GM18499 (cell line): ENCODE data around the gene TBC1D22A.

Experiments used
- ATAC-seq: cut with Tn5 transposase; IDR thresholded peaks from one replicate; pipeline ENCODE4 v1.9.1; 2021; ENCODE audit warnings: moderate number of reproducible peaks; ENCODE audit not compliant: insufficient read depth, unreplicated experiment

Gene TBC1D22A

GRCh38 chr22:46829117-46829891 is 66.9 kb downstream of the TBC1D22A start:
- no peak for ATAC-seq

GRCh38 chr22:46829941-46830715 is 67.7 kb downstream of the TBC1D22A start:
- no peak for ATAC-seq

GRCh38 chr22:46830841-46831240 is 68.4 kb downstream of the TBC1D22A start:
- ATAC-seq, result no peak

GRCh38 chr22:46833228-46833627 is 70.8 kb downstream of the TBC1D22A start:
- ATAC-seq, result no peak

GRCh38 chr22:46834021-46834737 is 71.7 kb downstream of the TBC1D22A start:
- ATAC-seq, result no peak

- no peak for ATAC-seq
Observed at GRCh38 chr22:46835288-46835687, 72.8 kb downstream of the TBC1D22A start.

- no peak for ATAC-seq
Observed at GRCh38 chr22:46835693-46836092, 73.2 kb downstream of the TBC1D22A start.

GRCh38 chr22:46841522-46841921 is 79.1 kb downstream of the TBC1D22A start:
- ATAC-seq, result no peak

- no peak for ATAC-seq
Observed at GRCh38 chr22:46842606-46843005, 80.2 kb downstream of the TBC1D22A start.

GRCh38 chr22:46843821-46844255 is 81.4 kb downstream of the TBC1D22A start:
- ATAC-seq, result no peak

- ATAC-seq, result no peak
Observed at GRCh38 chr22:46844606-46845210, 82.3 kb downstream of the TBC1D22A start.

- no peak for ATAC-seq
Observed at GRCh38 chr22:46845296-46846149, 83.1 kb downstream of the TBC1D22A start.

- ATAC-seq, result no peak
Observed at GRCh38 chr22:46846150-46846831, 83.8 kb downstream of the TBC1D22A start.

GRCh38 chr22:46846832-46847355 is 84.4 kb downstream of the TBC1D22A start:
- no peak for ATAC-seq

GRCh38 chr22:46848197-46848596 is 85.7 kb downstream of the TBC1D22A start:
- ATAC-seq, result no peak

GRCh38 chr22:46849101-46849500 is 86.7 kb downstream of the TBC1D22A start:
- no peak for ATAC-seq

GRCh38 chr22:46849951-46850350 is 87.5 kb downstream of the TBC1D22A start:
- no peak for ATAC-seq

- no peak for ATAC-seq
Observed at GRCh38 chr22:46851311-46851710, 88.9 kb downstream of the TBC1D22A start.

GRCh38 chr22:46851941-46852340 is 89.5 kb downstream of the TBC1D22A start:
- no peak for ATAC-seq
